T-helper 2 cell treated with Interferon-gamma antibody and Interleukin-4, amounts not matched to agents 5 μg/mL and 100 μg/mL, for 36 hours (primary cell): Measurements from ENCODE around the gene GNAQ.
A peak's percentile ranks its signal among the peaks of the same experiment; 100 is the strongest.

Source experiments
- DNase-seq: peaks from one replicate; pipeline ENCODE4 v3.0.0; 2021; ENCODE audit warnings: low spot score
- H3K27ac Mint-ChIP-seq: one replicate; pipeline ENCODE4 v1.8.0; 2021; ENCODE audit warnings: mild to moderate bottlenecking, mixed read lengths
- H3K27me3 Mint-ChIP-seq: one replicate; pipeline ENCODE4 v1.8.0; 2021; ENCODE audit warnings: low read depth, mixed read lengths
- H3K36me3 Mint-ChIP-seq: one replicate; pipeline ENCODE4 v1.8.0; 2021; ENCODE audit warnings: low read depth, mixed read lengths
- H3K4me1 Mint-ChIP-seq: one replicate; pipeline ENCODE4 v1.8.0; 2021; ENCODE audit warnings: low read depth, mixed read lengths
- H3K4me3 Mint-ChIP-seq: one replicate; pipeline ENCODE4 v1.8.0; 2022; ENCODE audit warnings: mild to moderate bottlenecking, moderate library complexity, mixed read lengths
- H3K9me3 Mint-ChIP-seq: one replicate; pipeline ENCODE4 v1.8.0; 2021; ENCODE audit warnings: mixed read lengths

The GNAQ gene

DNA sequence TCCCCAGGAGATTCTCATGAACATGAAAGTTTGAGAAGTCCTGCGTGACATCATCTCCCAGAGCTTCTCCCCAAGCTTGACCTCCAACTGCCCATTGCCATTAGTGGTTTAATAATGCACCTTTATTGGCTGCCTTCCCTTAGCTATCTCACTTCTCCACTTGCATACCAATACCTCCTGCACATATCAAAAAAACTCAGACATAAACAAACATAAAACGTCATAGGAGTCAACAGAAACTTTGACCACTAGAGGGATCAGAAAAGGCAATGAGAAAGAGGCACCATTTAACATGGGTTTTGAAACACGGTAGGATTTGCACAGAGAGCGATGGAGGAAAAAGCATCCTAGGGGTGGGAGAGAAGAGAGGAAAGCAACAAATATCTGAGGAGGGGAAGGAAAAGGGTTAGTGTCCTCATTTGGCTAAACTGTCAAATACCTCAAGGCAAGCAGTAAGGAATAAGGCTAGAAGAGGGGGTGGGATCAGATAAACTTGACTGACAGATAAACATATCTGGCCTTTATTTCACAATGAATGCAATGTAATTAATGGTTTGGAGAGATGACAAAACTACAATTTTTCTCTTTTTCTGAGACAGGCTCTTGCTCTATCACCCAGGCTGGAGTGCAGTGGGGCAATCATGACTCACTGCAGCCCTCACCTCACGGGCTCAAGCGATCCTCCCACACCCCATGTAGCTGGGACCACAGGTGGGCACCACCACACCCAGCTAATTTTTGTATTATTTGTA, 27.0 kb downstream of the GNAQ start:
- no peak for DNase-seq
- H3K27ac Mint-ChIP-seq: peak overlapping the region; percentile 1
- H3K4me1 Mint-ChIP-seq: peaks cover 41% of the 10 kb centered on the region
- no peaks in the 10 kb centered on the region for H3K9me3 Mint-ChIP-seq
- H3K27me3 Mint-ChIP-seq: no peaks in the 10 kb centered on the region
- H3K36me3 Mint-ChIP-seq: peaks cover 17% of the 10 kb centered on the region
- no peak overlapping the region for H3K4me3 Mint-ChIP-seq

DNA sequence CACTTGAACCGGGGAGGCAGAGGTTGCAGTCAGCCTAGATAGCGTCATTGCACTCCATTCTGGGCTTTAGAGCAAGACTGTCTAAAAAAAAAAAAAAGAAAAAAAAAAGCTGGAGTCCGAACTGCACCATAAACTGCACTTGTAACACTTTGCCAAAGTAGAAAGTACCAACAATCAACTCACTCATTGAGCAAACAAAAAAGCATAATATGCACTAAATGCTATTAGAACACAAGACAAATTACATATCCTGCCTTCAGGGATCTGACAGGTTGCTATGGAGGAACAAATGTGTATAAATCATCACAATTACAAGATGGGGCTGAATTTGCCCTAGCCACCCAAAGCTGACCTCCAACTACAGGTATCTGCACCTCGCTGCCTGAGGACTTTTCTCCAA, 27.9 kb downstream of the GNAQ start:
- no peaks in the 10 kb centered on the region for H3K9me3 Mint-ChIP-seq

DNA sequence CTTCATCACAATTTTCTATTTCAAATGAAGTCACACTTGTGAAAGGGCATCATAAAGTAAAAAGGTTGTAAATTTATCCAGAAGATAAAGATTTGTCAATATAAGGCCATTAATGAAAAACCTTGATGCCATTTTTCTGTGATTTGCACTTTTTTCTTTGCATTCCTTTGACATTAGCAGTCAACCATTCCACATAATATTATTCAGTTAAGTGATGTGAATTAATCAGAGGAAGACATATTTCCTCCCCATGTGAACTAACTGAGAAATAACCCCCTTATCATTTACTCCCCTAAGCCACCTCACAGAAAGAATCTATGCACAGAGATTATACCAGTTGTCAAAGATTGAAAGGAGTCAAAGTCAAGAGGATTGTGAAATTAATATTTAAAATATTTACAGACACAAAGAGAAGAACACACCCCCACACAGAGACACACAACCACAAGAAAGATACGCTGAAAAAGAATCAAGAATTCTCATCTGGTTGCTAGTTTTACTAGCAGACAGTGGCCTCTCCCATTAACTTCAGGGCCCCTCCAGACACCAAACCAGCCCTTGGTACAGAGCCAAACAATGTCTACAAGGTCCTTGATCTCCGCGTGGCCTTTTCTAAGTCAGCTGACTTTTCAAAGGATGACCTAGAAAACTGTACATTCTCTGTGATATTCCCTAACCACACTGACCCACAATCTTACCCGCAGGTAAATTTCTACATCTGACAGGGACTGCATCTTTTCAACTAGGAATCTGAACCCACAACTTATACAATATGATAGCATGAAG, 29.5 kb downstream of the GNAQ start:
- H3K4me3 Mint-ChIP-seq: no peak overlapping the region
- no peaks in the 10 kb centered on the region for H3K9me3 Mint-ChIP-seq
- H3K27ac Mint-ChIP-seq: no peak overlapping the region
- no peaks in the 10 kb centered on the region for H3K27me3 Mint-ChIP-seq
- H3K36me3 Mint-ChIP-seq: peaks cover 24% of the 10 kb centered on the region
- DNase-seq: no peak
- H3K4me1 Mint-ChIP-seq: peaks cover 41% of the 10 kb centered on the region

More for the DNA sequence above, 27.9 kb downstream of the GNAQ start:
- Mint-ChIP-seq H3K36me3 (peaks cover 18% of the 10 kb centered on the region), H3K27ac (no peak overlapping the region), H3K27me3 (no peaks in the 10 kb centered on the region), H3K4me1 (peaks cover 38% of the 10 kb centered on the region), H3K4me3 (no peak overlapping the region)
- DNase-seq: no peak

DNA sequence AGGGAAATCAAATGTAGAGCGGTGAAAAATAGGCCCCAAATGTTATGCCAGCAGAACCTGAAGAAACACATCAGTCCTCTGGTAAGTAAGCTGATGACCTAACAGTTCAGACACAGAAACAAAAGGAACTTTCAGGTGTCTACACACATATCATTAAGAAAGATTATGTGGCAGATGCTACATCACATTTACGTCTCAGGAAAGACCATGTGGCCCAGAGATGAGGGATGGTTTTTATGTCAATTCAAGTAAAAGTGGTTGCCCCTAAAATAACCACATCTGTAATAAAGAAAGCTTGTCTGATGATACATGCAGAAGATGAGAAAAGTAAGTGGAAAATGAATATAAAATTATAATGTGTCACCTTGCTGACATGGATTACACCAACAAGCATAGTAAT, 31.4 kb downstream of the GNAQ start:
- Mint-ChIP-seq H3K4me3 (no peak overlapping the region), H3K27me3 (no peaks in the 10 kb centered on the region), H3K9me3 (no peaks in the 10 kb centered on the region), H3K27ac (no peak overlapping the region), H3K4me1 (peaks cover 38% of the 10 kb centered on the region), H3K36me3 (peaks cover 22% of the 10 kb centered on the region)
- DNase-seq: no peak

DNA sequence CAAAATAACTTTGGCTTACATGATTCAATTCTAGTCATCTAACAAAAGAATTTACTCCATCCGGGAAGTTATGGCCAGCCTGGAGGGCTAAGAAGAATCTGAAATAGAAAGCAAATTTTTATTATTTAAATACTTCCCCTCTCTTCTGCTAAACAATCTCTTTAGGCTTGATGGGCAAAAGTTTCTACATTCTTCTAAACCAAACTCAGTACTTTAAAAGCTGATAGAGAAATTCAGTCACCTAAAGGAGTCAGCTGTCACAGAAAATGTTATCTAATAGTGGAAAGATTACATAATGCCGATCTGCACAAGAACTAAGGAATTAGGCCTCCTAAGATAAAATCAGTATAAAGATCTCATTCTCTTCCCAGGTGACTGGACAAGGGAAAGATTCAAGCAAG, 32.4 kb downstream of the GNAQ start:
- no peak for DNase-seq
- peaks cover 20% of the 10 kb centered on the region for H3K36me3 Mint-ChIP-seq
- H3K4me3 Mint-ChIP-seq: no peak overlapping the region
- H3K27me3 Mint-ChIP-seq: no peaks in the 10 kb centered on the region
- no peaks in the 10 kb centered on the region for H3K9me3 Mint-ChIP-seq
- H3K27ac Mint-ChIP-seq: no peak overlapping the region
- H3K4me1 Mint-ChIP-seq: peaks cover 38% of the 10 kb centered on the region

DNA sequence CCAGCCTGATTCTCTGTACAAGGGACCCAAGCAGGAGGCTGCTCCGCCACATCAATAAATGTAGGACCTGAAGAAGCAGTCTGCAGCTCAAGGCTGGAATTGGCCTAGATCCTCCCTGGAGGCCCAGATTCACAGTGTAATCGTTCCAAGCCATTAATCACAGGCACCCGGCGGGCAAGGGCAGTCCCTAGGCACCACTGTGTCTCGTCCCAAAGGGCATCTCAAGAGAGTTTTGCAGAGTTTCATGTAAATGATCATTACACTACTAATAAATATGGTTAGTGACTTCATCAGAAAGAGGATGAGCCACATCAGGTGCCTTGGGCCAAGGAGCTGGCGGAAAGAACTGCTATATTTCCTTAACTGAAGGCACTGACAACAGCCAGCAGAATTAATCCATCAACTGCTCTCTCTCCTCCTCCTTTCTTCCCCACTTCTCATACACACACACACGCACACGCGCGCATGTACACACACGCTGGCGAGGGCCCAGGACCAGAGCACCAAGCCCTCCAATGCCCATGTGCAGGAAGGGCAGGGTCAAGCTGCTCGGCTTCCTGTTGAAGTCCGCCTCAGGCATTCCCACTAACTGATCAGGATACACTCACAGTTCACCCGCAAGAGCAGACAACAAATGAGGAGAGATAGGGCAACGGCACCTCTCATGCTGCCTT, 33.9 kb downstream of the GNAQ start:
- peak overlapping the region; percentile 35 for H3K27ac Mint-ChIP-seq
- DNase-seq: no peak
- H3K36me3 Mint-ChIP-seq: peaks cover 19% of the 10 kb centered on the region
- no peaks in the 10 kb centered on the region for H3K27me3 Mint-ChIP-seq
- H3K4me3 Mint-ChIP-seq: no peak overlapping the region
- H3K4me1 Mint-ChIP-seq: peaks cover 37% of the 10 kb centered on the region
- no peaks in the 10 kb centered on the region for H3K9me3 Mint-ChIP-seq

DNA sequence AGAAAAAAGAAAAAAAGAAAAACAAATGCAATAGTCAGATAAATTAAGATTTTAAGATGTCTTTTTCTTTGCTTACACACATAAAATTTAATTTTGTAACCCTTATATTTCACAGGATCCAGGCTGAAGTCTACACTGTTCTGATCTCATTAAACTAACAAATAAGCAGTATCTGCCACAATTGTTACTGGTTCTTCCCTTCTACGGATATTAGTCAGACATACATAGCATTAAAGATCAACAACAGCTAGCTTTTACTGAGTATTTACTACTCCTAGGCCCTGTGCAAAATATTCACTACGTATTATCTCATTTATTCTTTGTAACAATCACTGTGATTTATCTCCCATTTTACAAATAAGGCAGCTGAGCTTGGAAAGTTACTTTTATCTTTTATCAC, 34.9 kb downstream of the GNAQ start:
- H3K9me3 Mint-ChIP-seq: no peaks in the 10 kb centered on the region
- no peak overlapping the region for H3K4me3 Mint-ChIP-seq
- no peak overlapping the region for H3K27ac Mint-ChIP-seq
- H3K27me3 Mint-ChIP-seq: no peaks in the 10 kb centered on the region
- no peak for DNase-seq
- H3K36me3 Mint-ChIP-seq: peaks cover 22% of the 10 kb centered on the region
- peaks cover 33% of the 10 kb centered on the region for H3K4me1 Mint-ChIP-seq

DNA sequence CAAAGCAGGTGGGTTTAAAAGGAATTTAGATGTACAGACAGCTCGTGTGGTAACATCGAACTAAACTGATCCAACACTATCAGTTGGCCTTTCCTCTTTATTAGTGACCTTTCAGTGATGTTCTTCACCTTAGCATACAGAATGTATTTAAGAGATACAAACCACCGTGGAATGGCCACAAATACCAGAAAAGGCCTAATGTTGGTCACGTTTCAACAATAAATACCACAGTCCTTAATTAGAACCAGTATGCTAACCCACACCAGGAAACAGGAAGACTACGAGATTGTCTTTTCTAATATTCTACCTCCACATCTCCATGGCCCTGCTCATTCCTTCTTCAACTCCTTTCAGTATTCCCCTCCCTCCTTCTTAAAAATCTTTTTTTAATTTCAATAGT, 40.4 kb downstream of the GNAQ start:
- H3K27ac Mint-ChIP-seq: no peak overlapping the region
- H3K27me3 Mint-ChIP-seq: no peaks in the 10 kb centered on the region
- H3K4me1 Mint-ChIP-seq: peaks cover 39% of the 10 kb centered on the region
- DNase-seq: no peak
- H3K36me3 Mint-ChIP-seq: peaks cover 24% of the 10 kb centered on the region
- H3K4me3 Mint-ChIP-seq: no peak overlapping the region
- no peaks in the 10 kb centered on the region for H3K9me3 Mint-ChIP-seq

DNA sequence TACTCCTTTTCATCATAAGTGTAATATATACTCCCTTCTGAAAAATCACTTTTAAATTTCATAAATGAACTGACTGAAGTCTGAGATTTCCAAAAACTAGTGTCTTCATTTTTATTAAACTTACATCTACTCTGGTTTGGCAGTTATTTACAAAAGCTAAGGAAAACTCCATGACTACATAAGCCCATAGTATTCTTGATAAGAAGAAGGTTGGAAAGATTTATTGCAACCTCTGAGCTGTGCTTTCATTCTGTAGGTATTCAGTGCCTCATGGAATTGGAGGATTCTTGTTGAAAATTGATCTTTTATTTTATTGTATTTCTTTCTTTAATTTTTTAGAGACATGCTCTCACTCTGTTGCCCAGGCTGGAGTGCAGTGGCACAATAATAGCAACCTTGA, 41.7 kb downstream of the GNAQ start:
- H3K4me3 Mint-ChIP-seq: no peak overlapping the region
- H3K4me1 Mint-ChIP-seq: peaks cover 42% of the 10 kb centered on the region
- no peaks in the 10 kb centered on the region for H3K27me3 Mint-ChIP-seq

DNA sequence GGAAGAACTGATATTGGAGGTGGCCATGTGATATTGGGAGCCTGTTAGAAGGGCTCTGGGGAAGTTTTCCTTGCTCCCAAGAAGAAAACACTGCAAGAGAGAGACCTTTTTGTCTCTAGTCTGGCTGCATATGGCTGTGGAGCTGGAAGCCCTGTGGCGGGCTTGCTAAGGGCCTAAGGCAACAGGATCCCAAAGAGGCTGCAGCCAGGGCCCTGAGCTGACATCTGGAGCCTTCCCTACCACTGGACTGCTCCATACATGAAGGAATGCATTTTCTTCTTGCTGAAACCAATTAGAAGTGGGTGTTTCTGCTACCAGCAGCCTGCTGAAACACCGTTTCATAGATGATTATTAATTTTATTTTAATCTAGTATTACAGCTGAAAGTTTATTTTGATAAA, 42.2 kb downstream of the GNAQ start:
- Mint-ChIP-seq H3K36me3 (peaks cover 24% of the 10 kb centered on the region), H3K4me3 (no peak overlapping the region), H3K27me3 (no peaks in the 10 kb centered on the region), H3K27ac (no peak overlapping the region), H3K4me1 (peaks cover 43% of the 10 kb centered on the region), H3K9me3 (no peaks in the 10 kb centered on the region)
- no peak for DNase-seq

More for the DNA sequence above, 41.7 kb downstream of the GNAQ start:
- DNase-seq: no peak
- Mint-ChIP-seq H3K27ac (no peak overlapping the region), H3K9me3 (no peaks in the 10 kb centered on the region), H3K36me3 (peaks cover 21% of the 10 kb centered on the region)

DNA sequence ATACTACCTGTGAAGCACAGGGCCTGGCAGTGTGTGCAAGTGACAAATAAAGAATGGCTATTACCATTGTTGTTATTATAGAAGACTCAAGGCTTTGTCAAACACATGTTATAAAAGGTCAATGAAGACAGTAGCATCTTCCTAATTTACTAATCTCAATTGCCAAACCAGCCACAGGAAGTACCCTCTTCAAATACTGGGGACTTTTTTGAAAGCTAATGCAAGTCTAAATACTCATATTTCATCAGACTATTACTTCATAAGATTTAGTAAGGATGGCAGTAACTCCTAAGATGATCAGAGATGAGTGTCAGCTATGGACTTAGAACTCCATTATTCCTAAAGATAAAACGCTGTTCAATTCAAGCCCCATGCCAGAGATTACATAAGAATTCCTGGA, 43.0 kb downstream of the GNAQ start:
- H3K9me3 Mint-ChIP-seq: no peaks in the 10 kb centered on the region
- H3K27ac Mint-ChIP-seq: no peak overlapping the region
- peaks cover 43% of the 10 kb centered on the region for H3K4me1 Mint-ChIP-seq
- DNase-seq: no peak
- H3K27me3 Mint-ChIP-seq: no peaks in the 10 kb centered on the region
- peaks cover 27% of the 10 kb centered on the region for H3K36me3 Mint-ChIP-seq
- no peak overlapping the region for H3K4me3 Mint-ChIP-seq

DNA sequence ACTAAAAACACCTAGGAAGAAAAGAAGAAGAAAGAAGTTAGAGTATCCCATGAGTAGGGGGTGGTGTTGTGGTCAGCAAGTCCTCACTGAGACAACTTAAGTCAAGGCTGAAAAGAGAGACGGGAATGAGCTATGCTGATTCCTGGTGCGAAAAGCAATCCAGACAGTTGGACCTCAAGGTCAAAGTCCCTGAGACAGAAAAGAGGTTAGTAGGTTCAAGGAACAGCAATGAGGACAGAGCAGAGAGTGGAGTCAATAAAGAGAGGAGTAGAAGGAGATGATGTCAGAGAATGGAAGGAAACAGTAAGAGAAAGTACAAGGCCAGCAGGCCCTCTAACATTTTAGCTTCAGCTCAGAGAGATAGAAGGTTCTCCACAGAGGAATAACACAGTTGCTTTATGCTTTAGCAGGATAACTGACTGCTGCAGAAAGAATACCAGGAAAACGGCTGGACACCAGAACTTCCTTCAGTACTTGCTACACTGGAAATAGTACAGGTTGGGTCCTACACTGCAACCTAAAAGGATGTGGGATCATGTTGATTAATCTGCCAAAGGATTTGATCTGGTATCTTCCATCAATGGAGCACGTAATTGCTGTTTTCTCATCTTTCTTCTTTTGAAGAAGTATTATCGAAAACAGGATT, 43.6 kb downstream of the GNAQ start:
- DNase-seq: no peak
- Mint-ChIP-seq H3K4me3 (no peak overlapping the region), H3K4me1 (peaks cover 49% of the 10 kb centered on the region), H3K27ac (peak overlapping the region; percentile 14), H3K9me3 (no peaks in the 10 kb centered on the region), H3K27me3 (no peaks in the 10 kb centered on the region), H3K36me3 (peaks cover 29% of the 10 kb centered on the region)

DNA sequence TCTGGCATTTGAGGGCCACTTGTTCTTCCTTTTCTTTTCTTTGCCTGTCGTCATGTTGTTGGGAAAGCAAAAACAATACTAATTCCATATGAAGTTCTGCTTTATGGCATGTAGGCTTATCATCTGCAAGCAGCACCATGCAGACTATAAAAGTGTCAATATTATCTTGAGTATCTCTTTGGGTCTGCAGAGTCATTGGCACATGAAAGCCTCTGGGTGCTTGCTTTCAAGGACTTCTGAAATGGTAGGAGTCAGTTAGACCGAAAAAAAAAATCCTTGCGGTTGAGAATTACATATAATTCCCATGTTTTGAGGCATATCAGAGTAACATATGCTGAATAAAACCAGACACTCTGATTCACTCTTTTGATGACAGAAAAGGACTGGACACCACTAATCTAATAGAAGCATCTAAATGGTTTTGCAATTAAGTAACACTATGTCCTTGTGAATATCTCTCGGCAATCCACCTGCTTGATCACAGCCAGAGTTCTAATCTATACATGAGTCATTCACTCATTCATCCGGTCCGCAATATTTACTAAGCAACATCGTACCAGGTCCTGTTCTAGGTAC, 44.4 kb downstream of the GNAQ start:
- DNase-seq: no peak
- peaks cover 56% of the 10 kb centered on the region for H3K4me1 Mint-ChIP-seq
- H3K27me3 Mint-ChIP-seq: no peaks in the 10 kb centered on the region
- H3K9me3 Mint-ChIP-seq: no peaks in the 10 kb centered on the region
- H3K27ac Mint-ChIP-seq: no peak overlapping the region
- H3K36me3 Mint-ChIP-seq: peaks cover 26% of the 10 kb centered on the region
- H3K4me3 Mint-ChIP-seq: no peak overlapping the region
